GM19023 (cell line): ENCODE measurements around the gene DNAJC6.
"Not testable (repeated sequence)": the region's sequence is repeated elsewhere in the genome, so short reads cannot be mapped to it uniquely, and the experiment has no call there.

Experiments used
- ATAC-seq: cut with Tn5 transposase; IDR thresholded peaks from one replicate; pipeline ENCODE4 v1.9.1; 2021; ENCODE audit warnings: mild to moderate bottlenecking, moderate library complexity; ENCODE audit not compliant: unreplicated experiment

The DNAJC6 gene

DNA sequence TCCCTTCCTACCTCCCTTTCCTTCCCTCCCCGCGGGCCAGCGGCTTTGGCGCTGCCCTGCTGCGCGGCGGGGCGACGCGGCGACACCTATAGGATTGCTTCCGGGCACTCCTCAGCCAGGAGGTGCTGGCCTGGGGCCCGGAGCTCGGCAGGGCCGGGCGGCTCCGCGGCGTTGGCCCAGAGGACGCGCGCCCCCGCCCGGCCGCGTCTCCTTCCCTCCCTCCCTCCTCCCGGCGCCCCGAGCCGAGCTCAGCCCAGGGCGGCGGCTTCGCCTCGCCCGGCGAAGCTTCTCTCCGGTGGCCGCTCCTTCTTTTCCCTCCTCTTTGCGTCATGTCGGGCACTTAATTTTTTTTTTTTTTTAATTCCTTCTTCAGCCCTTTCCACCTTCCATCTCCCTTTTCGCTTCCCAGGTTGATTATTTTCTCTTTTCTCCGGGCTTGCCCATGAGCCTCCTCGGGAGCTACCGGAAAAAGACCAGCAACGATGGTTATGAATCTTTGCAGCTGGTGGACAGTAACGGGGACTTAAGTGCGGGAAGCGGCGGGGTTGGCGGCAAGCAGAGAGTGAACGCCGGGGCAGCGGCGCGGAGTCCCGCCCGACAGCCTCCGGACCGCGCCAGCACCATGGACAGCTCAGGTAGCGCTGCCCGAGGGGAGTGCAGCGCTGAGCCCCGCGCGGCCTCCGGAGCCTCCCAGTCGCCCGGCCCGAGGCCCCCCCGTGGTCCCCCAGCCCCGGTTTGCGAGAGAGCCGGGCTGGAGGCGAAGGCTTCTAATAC is at the start of gene DNAJC6:
Gene DNAJC6, plus strand, starts transcription at position 240 of the 774 bp plus-strand sequence. Its CDS starts 203 bp downstream, at position 443.
- peak; percentile 69 for ATAC-seq

DNA sequence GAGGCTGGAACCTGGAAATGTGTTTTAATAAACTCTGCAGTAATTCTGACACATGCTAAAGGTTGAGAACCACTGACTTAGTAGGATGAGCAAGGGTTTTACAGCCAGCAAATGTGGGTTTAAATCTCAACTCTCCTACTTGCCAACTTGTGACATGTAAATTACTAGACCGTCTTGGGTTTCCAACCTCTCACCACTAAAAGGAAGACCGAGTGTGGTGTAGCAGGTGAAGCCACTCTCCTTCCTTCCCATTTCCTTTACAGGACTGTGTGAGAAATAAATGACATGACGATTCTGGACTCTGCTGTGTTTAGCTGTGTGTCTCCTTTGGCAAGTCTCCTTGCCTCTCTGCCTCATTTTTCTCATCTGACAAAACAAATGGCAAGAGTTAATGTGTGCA is 49.5 kb upstream of the DNAJC6 start:
- no peak for ATAC-seq

DNA sequence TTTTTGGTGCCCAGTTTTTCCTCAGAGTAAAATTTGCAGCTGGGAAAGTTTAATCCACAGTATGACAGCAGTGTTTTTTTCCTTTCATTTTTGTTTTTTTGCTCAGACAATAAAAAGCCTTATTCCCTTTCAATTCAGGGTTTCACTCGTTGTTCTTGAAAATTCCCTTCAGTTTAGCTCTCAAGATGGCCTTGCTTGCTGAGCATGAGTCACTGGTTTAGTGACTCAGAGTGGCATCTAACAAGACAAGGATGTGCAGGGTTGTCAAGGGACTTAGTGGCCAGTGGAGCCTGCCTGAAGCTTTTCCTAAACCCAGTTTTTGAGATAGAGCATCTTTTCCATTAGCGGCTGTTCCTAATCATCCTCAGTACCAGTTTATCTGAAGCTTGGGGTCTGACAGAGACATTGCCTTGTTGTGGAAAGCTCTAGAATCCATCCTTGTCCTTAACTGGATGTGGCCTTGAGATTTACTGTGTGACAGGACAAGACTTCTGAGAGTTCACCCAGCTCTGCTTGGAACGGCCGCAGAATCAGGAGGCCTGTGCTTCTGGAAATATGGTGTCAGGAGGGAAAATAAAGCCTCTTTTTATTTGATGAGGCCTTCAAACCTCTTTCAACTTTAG is 48.4 kb upstream of the DNAJC6 start:
- no peak for ATAC-seq

DNA sequence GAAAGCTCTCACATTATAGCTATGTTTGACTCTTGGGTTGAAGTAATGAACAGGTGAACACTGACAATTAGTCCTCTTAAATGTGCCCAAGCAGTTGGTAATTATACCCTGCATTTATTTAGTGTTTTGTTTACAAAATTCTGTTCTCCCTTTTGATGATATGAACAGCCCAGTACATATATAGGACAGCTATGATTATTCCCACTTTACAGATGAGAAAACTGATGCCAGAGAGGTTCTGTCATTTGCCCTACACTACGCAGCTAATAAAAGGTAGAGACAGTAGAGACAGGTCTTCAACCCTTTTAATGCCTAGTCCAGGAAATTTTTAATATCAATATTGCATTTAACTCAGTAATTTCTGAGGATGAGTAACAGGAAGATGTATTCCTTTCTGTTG is 46.1 kb upstream of the DNAJC6 start:
- no peak for ATAC-seq

DNA sequence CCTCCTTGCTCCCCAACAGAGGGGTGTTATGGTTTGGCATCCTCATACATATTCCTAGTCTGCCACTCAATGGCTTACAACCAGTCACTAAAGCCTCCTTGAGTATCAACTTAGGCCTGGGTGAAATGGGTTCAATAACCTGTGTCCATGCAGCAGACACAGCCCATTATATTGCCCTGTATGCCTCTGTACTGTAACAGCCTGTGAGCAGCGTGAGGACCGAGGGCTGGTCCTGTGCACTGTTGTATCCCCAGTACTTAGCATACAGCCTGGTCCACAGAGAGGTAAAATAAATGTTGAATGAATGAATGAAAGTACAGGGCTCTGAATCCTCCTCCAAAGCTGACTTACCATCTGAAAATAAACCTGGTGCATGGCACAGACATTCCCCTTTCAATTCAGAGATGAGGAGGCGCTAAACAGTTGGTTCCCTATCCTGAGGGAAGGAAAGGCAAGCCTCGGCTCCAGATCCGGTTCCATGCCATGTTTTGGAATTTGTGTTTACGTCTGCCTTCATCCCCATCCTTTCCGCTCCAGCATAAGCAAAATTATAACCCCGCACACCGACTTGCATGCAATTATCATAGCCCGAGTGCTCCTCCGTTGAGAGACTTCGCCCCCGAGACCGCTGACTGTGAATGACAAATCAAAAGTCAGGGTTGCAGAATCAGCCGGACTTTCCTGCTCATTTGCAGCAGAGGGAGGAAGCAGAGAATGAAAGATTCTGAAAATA is 45.0 kb upstream of the DNAJC6 start:
- ATAC-seq = no peak

DNA sequence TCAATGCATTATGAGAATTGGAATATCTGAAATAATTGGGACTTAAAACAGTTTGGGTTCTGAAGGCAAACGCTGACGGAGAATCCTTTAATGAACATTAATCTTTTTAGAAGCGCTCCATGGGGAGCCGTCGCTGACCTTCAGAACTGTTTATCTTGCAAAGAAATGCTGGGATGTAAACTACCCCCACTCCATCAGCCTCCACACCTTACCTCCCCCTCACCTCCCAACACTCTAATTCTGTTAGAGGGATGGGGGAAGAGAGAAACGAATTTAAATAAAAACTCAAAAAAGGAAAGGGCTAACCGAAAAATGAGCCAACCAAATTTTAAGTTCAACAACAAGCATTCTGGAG is 44.1 kb upstream of the DNAJC6 start:
- ATAC-seq = no peak

DNA sequence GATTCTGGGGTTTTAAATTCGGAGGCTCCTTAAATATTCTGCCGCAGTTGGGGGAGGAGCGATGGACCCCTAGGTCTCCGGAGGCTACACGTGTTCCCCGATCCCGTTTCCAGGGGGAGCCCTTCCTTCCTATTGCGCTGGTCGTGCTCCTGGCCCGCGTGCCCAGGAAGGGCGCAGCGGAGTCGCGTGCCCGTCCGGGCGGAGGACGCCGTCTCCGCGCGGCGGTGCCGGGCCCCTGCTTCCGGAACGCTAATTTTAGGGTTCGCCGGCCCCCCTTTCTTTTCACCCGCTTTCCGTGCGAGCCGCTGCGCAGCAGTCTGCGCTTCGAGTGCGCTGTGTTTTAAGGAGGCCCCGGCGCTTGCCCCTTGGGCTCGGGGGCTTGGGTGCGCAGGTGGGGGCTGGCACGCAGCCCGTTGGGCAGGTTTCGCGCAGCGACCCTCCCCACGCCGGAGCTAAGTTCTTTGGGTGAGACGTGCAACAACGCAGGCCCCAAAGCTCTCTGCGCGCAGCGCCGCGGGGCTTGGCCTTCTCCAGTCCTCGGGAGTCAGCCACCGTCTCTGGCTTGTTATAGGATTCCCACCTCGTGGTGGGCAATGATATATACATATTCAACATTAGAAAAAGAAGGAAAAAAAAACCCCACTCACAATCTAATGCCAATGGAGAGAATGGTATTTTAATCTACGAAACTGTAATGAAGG is 43.5 kb upstream of the DNAJC6 start:
- no peak for ATAC-seq

DNA sequence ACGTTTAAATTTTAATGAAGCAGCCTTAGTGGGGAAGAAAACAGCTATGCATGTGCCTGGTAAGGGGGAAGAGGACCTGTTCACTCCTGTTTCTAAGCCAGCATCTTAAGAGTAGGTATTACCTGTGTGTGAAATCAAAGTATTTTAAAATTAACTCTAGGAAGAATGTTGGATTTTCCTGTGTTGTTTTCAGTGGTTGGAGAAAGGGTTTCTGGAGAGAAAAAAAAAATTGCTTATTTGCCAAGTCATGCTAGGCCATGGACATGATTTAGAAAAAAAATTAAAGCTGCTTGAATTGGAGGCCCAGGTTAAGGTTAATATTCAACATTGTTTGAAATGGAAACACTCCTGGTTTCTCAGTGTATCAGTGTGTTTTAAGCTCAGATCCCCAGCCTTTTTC is 42.9 kb upstream of the DNAJC6 start:
- no peak for ATAC-seq

DNA sequence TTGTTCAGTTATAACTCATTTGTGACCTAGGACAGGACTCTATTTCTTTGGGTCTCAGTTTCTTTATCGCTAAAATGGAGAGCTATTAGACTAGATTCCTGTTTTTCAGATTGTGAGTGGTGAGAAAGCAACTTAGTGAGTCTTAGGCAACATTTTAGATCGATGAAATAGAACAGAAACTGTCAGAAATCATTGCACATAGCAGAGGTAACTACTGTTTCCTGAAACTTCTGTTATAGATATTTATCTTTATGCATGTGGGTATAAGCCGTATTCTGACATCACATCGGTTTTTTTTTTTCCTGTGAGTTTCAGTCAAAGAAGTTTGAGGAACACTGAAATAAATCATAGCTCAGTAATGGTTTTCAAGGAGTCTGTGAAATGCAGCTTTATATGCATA is 42.1 kb upstream of the DNAJC6 start:
- no peak for ATAC-seq

DNA sequence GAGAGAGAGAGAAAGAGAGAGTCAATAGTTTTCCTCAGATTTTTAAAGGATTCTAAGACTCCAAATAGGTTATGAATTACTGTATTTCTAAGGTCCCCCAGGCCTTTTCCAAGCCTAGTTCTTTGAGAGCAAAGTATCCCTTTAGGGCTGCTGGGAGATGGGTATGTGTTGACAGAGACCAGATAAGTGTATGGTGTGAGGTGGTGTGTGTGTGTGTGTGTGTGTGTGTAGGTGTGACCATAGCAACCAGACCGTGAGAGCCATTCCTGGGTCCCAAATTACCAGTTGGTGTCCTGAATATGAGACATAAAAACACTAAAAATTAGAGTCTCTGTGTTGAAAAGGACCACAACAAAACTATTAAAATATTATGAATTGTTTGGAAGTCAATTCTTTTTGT is 41.7 kb upstream of the DNAJC6 start:
- no peak for ATAC-seq

DNA sequence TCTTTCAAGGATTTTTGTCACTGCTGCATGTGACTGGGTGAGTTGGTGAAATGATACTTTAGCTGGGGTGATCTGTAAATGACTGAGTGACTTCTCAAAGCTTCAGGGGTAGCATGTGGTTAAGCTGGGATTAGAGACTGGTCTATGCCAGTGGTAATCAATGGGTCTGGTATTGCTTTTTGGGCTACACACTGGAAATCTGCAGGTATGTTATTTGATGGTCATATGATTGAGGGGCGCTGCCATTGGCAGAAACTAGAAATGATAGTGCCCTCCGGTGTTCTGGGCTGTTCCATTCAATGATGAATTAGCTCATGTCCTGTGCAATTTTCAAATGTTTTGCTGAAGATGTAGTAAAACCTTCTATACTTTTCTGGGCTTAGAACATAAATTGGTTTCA is 39.7 kb upstream of the DNAJC6 start:
- no peak for ATAC-seq

DNA sequence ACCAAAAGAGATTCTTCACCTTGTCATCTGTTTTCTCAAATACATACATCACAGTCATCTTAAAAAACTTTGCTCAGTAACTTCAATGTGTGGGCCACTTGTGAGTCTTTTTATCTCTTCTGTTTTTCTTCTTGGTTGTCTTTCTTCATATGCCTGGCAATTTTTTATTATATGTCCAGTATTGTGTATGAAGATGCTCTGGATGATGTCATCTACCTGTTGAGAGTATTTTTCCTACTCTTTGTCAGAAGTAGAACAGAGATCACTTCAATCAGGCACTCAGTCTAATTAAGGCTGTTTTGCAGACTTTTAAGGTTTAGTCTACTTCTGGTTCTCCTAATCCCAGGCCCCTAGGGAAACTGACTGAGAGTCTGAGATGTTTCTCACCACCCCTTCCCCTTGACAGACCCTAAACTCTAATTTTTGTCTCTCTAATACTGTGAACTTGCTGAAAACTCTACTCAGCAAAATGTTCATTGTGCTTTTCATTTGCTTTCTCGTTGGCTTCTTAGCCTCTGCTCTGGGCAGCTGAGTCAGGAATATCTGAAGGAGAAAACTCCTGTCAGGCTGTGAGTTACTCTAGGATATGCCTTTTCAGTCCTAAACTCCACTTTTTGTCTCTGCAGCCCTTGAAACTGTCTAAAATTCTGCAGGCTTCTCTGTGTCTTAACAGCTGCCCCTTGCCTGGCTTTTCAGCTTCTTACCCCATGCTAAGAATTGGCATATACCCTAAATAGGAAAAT is 33.0 kb upstream of the DNAJC6 start:
- ATAC-seq = no peak

DNA sequence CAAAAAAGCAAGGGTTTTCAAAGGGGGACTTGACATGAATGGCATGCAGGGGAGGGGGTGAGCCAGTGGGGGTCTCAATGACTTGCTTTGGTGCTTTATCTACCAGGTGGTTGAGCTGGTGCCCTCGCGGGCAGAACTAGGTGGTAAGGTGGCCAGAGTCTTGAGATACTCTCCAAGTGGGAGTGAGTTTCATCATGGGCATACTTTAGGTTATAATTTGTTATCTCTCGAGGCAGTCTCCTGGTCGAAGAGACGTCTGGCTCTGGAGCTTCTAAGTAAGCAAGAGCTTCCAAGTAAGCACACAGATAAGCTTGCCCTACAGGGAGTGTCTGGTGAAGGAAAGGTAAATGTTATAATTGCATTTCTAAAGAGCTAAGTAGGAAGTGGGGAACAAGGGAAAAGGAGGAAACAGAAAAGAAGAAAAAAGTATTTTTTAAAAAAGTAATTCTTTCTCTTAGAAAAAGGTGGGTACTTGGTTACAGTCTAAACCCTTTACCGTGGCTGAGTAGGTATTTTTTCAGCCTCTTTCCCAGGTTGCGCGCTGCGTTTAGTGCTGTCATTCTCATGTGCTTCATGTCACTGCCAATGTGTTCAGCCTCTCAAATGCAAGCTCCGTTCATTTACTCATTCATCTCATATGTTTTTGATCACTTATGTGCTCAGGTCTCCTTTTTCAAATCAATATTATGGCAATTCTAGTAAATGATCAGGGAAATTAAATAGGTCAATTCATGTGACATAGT is 31.6 kb upstream of the DNAJC6 start:
- no peak for ATAC-seq

DNA sequence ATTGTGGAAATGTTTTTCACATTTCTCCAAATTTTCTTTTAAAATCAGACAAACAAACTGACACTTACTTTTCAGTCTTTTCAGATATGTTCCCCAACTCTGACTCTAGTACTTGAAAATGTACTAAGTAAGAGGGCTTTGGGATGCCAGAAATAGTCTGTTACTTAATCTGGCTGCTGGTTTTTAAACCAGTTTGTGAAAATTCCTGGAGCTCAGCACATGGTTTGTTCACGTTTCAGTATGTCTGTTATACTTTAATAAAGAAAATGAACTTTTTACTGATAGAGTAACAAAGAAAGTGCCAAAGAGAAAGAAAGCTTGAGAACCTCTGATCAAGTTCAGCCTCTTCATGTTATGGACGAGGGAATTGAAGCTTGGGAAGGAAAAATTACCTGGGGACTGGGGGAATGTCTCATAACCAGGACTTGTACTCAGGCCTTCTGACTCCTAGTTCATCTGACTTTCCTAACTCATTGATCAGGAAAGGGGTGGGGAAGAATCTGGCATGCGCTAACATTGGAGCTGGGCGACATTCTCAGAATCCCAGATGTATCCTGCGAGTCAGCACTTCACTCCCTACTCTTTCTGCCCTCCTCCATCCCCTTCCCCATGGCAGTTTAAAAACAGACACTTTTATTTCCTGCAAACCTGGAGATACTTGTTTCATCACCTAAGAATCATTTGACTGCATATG is 30.8 kb upstream of the DNAJC6 start:
- no peak for ATAC-seq

DNA sequence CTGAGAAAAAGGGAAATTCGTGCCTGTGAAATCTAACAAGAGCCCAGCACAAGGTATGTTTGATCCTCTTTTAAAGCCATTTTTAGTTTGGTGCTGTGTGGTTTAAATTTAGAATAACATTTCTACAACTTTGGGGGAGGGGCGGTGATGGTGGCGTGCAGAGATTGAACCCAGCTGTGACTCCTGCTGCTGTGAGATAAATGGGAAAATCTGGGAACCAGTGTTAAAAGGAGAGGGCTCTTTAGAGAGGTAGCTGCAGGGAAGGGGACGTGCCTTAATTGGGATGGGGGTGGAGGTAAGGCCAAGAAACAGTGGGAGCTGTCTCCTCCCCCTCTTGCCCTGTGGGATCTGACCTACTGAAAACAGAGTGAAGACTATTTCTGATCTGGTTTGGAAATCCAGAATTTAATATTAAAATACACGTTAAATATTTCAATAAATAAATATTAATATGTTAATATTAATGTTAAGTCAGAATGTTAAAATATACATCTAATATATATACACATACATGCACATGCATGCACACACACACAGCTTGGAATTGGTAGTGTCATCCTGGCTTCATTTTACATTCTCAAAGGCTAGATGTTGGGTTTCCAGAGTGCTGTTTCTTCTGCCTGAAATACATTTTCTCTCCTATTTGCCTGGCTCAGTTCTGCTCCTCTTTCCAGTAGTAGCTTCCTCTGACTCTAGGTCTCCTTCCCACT is 30.1 kb upstream of the DNAJC6 start:
- no peak for ATAC-seq

DNA sequence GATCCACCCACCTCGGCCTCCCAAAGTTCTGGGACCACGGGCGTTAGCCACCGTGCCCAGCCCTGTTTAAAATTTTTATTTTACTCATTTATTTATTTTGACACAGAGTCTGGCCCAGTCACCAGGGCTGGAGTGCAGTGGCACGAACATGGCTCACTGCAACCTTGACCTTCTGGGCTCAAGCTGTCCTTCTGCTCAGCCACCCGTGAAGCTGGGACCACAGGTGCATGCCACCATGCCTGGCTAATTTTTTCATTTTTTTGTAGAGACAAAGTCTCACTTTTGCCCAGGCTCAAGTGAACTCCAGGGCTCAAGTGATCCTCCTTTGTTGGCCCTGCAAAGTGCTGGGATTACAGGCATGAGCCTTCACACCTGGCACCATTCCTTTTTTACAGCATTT is 27.5 kb upstream of the DNAJC6 start:
- no peak for ATAC-seq

DNA sequence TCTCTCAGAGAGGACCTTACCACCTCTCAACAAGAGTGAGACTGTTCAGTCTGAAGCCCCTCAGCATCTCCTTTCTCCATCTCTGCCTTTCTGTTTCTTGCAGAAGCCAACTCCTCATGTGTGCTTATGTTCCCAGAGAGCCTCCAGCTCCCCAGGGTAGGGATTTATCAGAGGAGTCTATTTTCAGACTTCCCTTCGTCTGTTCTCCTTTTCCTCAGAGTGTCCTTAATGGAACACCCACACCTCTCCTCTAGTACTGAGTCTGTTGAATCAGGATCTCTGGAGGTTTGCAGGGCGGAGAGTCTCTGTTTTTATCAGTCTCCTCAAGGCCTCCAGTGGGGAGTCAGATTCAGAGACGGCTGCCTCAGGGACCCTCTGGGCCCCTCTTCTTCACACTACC is 25.1 kb upstream of the DNAJC6 start:
- no peak for ATAC-seq

DNA sequence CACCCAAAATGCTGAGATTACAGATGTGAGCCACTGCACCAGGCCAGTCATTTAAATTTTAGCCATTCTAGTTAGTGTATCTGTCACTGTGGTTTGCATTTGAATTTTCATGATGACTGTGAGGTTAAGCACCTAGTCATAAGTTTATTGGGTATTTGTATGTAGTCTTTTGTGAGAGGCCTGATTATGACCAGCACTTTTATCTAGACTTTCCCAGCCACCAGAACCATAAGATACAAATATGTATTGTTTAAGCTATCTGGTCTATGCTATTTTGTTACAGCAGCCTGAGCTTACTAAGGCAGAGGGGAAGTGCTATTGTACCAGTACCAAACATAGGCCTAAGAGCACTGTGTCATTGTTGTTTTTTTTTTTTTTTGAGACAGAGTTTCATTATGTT is 19.9 kb upstream of the DNAJC6 start:
- ATAC-seq = peak; percentile 89

DNA sequence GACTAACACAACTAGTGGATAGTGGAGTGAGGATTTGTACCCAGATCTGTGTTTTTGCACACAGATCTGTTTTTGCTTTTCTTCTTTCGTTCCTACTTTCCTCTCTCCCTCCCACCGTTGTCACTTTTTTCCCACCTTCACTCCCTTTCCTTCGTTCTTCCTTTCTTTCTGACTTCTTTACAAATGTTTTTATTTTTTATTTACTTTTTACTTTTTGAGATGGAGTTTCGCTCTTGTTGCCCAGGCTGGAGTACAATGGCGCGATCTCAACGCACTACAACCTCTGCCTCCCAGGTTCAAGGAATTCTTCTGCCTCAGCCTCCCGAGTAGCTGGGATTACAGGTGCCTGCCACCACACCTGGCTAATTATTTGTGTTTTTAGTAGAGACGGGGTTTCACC is 17.5 kb upstream of the DNAJC6 start:
- not testable (repeated sequence) for ATAC-seq
